ENCODE data around the gene NHERF1.

The NHERF1 gene

DNA sequence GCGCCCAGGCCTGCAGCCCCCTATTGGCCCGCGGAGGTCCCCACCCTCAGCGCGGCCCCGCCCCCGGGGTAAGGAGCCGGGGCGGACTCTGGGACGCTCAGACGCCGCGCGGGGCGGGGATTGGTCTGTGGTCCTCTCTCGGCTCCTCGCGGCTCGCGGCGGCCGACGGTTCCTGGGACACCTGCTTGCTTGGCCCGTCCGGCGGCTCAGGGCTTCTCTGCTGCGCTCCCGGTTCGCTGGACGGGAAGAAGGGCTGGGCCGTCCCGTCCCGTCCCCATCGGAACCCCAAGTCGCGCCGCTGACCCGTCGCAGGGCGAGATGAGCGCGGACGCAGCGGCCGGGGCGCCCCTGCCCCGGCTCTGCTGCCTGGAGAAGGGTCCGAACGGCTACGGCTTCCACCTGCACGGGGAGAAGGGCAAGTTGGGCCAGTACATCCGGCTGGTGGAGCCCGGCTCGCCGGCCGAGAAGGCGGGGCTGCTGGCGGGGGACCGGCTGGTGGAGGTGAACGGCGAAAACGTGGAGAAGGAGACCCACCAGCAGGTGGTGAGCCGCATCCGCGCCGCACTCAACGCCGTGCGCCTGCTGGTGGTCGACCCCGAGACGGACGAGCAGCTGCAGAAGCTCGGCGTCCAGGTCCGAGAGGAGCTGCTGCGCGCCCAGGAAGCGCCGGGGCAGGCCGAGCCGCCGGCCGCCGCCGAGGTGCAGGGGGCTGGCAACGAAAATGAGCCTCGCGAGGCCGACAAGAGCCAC is at the start of gene NHERF1:
Gene NHERF1, plus strand, starts transcription at position 100 of the 750 bp plus-strand sequence. Its CDS starts 219 bp downstream, at position 319.
- peak; percentile 96 for DNase-seq

DNA sequence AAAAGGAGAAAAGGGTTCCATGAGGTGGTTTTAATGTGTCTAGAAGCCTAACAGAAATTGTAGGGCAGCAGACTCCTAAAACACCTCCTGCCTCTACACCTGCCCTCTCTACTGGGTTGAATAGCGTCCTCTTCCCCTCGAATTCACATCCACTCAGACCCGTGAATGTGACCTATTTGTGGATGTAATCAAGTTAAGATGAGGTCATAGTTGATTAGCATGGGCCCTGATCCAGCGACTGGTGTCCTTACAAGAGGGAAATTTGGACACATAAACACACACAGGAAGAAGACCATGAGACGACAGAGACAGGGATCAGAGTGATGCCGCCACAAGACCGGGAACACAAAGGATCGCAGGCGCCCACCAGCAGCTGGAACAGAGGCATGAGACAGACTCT is 49.2 kb upstream of the NHERF1 start:
- no peak for DNase-seq

DNA sequence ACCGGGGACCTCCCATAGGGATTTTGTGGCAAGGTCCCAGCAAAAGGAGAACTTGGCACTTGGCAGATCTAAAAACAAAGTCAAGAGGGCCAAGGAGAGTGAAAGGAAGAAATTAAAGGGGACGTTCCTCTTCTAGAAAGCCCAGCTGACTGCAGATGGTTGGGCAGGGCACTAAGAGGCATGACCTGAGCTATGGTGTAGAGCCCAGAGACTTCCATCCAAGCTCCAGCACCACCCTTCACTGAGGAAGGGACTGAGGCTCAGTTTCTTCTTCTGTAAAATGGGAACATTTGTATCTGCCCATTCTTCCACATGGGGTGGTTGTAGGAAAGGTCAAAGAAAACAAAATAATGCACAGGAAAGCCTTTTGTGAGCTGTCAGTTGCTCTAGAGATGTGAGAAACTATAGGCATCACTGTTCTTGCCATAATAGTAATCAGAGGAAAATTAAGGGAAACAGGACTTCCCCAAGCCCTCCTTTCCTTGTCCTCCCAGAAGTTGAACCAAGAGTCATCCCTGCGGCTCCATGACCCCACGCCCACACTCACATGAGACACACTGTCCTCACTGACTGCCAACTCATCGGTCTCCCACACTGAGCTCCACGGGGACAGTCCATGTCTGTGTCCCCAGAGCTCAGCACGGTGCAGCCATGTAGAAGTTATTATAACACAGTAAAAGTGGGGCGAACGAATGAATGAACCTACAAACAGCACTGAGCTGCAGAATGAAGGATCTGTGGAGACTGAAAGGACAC is 46.1 kb upstream of the NHERF1 start:
- no peak for DNase-seq

DNA sequence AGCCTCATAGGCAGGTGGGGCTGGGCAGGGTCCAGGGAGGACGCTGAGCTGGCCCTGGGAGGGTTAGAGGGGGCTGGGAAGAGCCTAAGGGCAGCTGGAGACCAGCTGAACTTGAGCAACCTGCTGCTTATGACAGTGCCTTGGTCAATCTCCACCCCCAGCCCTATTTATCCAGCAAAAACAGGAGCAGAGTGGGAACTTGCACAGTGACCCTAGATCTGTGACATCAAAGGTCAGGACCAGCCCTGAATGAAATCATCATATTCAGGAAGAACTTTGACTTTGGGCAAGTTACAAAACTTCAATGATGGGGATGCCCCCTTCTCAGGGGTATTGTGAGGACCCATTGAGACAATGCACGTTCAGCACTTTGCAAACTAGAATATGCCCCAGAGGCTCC is 45.1 kb upstream of the NHERF1 start:
- DNase-seq = no peak

DNA sequence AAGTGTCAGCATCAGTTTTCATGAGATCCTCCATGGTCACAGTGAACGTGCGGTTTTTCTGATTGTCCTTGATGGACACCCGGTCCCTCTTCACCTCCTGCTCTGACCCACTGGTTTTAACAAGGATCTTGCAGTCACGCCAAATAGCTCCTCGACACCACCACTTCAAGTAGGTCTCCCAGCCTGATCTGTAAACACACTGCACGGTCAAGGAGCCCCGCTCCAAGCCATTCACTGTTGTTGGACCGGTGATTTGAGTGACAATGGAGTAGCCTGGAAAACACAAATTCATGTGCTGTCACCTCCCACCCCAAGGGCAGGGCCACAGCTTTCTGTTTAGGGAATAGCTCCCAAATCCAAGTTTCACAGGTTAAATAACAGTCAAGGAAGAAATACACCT is 43.9 kb upstream of the NHERF1 start:
- no peak for DNase-seq

DNA sequence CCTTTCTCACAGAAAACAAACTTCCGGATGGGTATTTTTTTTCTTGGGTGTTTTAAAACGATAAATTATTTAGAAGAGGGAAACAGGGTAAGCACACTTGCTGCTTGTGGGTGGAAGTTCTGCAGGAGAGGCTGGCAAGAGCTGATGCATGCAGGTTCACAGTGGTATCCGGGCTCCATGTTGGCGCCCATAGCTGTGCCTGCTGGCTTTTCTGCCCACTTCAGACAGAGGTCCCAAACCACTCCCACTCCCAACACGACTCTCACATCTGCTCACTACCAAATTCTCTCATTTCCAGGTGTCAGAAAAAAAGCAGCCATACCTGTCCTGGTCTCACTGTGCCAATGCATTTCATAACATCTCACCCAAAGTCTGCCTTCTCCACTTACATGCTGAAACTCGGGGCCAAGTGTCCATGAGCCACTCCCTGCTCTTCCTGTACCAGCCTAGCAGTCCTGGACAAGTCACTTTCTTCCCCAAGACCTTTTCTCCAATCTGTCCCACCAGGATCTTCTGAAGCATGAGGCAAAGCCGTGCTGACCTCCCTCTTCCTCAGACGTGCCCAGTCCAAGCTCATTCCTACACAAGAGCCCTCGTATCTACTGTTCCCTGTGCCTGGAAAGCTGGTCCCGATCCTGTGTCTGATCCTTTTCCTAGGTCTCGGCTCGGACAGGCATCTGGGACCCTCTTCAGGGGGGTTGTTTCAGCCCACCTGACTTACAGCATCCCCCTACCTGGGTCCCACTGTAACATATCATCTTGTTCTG is 37.2 kb upstream of the NHERF1 start:
- DNase-seq = no peak

DNA sequence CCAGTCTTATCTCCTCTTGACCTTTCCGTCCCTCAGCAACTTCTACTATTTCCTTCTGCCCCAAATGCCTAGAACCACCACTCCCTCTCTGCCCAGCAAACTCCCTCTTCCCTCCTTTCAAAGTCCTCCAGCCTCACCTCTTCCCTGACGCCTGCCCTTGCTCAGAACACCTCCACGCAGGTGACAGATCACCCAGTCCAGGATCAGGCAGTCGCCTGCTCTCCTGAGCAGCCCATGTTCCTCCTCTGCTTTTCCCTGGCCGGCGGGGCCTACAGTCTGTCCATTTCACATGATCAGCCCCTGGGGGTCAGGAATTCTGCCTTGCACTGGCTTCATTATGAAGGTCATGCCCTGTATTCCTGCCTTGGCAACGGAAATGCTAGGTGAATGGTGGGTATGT is 36.1 kb upstream of the NHERF1 start:
- no peak for DNase-seq

DNA sequence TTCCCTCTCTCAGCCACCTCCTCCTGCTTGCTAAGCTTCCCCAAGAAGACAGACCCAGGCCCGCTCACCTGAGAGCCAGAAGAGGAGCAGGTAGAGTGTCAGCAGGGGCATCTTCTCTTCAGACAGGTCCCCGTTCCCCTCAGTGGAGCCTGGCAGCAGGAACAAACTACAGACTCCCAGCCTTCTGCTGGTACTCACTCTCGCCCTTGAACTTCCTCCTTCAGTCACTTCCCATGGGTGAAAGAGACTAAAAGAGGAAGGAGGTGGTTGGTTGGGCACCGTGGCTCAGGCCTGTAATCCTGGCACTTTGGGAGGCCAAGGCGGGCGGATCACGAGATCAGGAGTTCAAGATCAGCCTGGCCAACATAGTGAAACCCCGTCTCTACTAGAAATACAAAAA is 35.7 kb upstream of the NHERF1 start, which contains the start of gene CD300LF:
Gene CD300LF, minus strand, starts transcription at position 168 of the 400 bp plus-strand sequence. Its CDS starts 57 bp downstream, at position 111.
- DNase-seq = no peak

DNA sequence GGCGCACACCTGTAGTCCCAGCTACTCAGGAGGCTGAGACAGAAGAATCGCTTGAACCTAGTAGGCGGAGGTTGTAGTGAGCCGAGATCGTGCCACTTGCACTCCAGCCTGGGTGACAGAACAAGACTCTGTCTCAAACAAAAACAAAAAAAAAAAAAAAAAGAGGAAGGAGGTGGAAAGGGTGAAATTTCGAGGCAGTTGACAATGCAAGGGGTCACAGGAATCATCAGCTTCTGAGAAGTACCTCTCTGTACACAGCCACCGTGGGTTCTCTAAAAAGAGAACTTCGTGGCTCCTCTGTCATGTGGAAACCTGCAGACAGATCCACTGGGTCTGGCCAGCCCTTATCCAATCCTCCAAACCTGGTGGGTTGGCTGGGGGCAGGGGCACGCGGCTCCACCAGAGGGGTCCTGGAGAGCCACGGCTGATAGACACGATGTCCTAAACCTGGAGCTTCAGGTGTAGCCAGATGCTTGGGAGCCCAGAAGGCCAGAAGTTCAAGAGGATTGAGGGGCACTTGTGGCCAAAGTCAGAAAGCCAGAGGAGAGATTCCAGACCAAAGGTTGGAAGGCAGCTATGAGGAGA is 35.2 kb upstream of the NHERF1 start:
- no peak for DNase-seq

DNA sequence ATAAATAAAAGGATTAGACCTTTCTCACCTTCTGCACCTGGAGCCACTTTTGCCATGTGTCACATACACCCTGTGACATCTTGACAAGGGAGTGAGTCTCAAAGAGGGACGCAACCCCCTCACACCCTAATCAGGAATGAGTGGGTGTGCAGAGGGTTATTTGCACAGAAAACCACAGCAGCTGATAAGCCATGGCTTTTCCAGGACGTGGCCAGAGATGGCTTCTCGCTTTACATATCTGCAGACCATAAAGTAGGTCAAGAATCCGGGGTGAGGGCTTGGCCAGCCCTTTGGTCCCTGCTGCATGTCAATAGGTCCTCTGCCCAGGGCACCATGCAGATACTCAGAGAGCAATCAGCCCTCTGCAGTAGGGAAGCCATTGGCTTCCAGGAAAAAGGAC is 33.3 kb upstream of the NHERF1 start:
- no peak for DNase-seq

DNA sequence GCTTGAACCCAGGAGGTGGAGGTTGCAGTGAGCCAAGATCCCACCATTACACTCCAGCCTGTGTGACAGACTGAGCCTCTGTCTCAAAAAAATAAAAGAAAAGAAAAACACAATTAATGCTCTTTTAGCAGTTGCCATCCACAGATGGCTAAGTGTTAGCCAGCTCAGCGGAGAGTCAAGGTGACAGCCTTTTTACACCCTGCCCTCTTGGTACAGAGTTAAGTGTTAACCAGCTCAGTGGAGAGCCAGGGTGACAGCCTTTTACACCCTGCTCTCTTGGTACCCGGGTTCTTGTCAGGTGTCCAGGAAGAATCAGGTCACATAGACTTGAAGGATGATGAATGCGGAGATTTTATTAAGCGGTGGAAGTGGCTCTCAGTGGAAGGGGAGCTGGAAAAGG is 27.9 kb upstream of the NHERF1 start:
- DNase-seq = no peak

DNA sequence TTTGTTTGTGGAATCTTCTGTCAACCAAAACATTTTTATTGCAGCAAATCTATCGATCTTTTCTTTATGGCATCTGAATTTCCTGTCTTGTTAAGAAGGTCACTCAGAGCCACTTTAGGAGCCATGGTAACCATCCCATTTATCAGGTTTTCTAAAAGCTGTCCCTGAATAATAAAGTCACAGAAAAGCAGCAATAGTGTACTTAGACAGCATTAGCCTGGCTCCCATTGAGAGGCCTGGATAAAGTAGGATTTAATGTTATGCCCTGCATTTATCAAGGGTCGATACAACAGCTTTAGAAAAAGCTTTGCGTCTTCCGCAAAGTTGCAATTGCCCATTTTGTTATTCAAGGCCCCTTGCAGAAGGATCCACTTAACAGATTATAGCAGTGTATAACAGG is 25.6 kb upstream of the NHERF1 start:
- DNase-seq = no peak

DNA sequence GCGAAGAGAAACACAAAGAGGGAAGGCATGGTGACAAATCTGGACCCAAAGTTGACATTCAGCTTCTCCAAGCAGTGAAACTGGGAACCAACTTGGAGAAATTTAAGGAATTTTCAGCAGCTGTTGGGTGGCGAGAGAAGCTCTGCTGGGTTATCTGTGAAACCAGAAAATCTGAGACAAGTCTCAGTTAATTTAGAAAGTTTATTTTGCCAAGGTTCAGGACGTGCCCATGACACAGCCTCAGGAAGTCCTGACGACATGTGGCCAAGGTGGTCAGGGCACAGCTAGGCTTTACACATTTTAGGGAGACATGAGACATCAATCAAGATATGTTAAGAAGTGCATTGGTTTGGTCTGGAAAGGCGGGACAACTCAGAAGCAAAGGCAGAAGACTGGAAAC is 24.5 kb upstream of the NHERF1 start:
- DNase-seq = no peak

DNA sequence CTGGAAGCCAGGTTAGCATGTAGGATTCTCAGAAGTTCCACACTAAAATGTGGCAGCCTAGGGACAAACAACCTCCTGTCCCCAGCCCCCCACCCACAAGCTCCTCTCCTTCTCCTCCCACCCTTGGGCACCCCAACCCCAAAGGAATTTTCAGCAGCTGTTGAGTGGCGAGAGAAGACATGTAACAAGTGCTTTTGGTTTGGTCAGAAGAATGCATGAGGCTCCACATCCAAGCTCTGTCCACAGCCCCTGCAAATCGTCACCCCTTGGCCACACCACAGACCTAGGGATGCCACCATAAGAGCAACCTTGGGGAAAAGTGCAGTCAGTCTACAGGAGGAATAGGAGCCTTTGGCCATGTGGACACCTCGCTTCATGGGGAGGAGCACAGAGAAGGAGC is 23.3 kb upstream of the NHERF1 start:
- DNase-seq = no peak

DNA sequence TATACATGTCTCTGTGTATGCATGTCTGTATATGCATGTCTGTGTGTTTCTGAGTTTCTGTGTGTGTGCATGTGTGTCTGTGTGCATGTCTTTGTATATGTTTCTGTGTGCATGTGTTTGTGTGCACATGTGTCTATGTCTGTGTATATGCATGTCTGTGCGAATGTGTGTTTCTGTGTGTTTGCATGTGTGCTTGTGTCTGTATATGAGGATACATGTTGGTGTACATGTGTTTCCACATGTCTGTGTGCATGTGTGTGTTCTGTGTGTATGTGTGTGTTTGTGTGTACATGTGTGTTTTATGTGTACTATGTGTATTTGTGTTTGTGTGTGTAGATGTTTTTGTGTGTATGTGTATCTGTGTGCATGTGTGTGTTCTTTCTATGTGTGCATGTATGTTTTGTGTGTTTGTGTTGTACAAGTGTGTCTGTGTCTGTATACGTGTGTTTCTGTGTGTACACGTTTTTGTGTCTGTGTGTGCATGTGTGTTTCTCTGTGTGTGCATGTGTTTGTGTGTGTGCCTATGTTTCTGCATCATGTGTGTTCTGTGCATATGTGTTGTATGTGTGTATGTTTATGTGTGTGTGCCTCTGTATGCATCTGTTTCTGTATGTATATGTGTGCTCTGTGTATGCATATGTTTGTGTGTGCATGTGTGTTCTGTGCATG is 20.3 kb upstream of the NHERF1 start:
- no peak for DNase-seq

DNA sequence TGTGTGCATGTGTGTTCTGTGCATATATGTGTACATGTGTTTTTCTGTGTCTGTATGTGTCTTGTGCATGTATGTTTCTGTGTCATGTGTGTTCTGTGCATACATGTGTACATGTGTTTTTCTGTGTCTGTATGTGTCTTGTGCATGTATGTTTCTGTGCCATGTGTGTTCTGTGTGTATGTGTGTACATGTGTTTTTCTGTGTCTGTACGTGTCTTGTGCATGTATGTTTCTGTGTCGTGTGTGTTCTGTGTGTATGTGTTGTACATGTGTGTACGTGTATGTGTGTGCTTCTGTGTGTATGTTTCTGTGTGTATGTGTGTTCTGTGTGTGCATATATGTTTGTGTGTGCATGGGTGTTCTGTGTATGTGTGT is 19.7 kb upstream of the NHERF1 start:
- DNase-seq = no peak

DNA sequence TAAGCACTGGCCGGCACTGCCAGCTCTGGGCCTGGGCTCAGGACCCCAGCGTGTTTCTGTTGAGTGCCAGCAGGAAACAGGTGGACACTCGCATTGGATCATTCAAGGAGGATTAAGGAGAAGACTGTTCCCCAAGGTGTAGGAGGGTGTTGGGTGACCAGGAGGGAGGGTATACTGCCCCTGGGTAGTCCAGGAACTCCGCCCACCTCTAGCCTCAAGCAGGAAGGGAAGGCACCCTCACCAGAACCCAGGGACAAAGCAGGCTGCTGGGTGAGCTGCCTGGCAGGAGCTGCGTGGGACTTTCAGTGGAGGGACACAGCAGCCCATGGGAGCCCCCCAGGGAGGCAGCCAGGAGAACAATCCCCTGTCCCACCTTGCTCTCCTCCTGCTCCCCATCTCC is 19.1 kb upstream of the NHERF1 start:
- no peak for DNase-seq

DNA sequence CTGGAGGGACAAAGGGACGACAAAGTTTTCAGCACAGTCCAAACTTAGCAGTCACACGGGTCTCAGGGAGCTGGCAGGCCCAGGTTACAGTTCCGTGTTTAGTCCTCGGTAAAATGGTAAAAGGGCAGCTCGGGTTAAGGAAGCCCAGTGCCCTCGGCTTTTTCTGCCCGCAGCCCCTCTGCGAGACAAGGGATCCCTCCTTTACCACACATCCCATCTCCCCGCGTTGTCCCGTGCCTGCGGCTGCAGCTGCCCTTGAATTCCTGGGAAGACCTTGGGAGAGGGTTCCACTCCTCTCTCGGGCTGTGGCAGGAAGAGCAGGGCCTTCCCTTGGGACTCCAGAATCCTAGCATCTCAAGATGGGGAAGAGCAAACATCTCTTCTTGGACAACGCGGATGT is 18.6 kb upstream of the NHERF1 start:
- DNase-seq = no peak

DNA sequence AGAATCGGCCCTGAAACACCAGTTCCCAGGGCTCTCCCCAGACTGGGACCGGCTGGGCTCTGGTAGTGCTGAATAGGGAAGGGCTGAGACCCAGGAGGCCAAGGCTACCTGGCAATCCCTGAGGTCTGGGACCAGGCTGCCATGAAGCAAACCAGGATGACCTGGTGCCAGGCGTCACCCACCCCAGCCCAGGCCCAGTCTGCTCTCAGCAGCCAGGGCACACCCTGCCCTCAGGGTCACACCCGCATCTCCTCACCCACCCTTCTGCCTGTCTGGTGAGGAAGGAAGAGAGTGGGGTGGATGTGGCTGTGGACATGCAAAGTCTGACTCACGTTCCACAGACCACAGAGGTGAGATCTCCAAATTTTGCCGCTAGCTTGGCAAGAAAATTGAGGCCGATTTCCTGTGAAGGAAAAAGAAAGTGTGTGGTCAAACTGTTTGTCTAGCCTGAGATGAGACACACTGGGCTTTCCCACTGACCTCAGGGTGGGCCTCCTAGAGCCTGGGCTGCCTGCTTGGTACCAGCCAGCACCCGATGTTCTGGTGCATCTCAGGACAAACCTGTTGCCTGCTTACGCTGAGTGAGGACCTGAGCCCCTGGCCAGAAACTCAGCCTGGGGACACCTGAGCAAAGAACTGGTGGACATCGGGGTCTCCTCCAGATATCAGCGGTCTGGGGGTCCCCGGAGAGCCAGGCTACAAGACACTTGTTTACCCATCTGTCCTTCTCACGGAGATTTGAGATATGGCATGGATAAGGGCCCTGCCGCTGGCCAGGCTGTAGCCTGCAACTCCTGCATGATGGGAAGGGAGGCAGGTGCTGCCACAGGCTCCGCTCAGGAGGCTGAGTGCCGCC is 17.7 kb upstream of the NHERF1 start:
- peak; percentile 54 for DNase-seq

DNA sequence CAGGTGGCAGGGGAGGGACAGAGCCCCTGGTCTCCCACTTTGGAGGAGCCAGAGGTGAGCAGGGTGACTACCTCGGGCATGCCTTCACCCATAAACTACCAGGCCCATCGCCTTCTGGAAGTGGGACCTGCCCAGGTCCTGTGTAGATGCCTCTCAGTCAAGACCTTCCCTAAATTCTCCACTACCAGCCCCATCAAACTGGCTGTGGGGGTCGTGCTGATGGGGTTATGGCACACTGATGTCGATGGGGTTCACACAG is 17.2 kb upstream of the NHERF1 start:
- DNase-seq = no peak

DNA sequence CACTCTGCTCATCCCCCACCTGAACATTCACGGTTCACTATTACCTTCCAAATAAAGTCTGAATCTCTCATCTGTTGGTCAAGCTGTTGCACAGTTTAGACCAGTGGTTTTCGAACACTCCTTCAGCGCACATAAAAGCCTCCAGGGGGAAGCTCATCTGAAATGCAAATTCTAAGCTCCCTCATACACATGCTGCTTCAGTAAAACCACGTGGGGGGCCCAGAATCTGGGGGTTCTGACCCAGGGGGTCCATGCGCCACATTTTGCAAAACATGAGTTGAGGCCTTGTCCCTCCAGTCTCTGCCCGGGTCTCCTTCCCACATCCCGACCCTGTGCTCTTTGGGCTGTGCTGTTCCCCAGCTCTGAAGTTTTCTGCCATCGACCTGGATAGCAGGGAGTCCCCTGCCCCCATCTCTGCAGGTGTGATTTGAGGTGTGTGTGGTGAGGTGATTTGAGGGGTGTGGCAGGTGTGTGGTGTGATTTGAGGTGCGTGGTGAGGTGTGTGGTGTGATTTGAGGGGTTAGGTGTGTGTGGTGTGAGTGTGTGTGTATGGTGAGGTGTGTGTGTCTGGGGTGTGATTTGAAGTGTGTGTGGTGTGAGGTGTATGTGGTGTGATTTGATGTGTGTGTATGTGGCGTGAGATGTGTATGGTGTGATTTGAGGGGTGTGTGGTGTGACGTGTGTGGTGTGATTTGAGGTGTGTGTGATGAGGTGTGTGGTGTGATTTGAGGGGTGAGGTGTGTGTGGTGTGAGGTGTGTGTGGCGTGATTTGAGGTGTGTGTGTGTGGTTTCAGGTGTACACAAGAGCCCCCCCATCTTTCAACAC is 16.2 kb upstream of the NHERF1 start:
- DNase-seq = no peak
